ENCODE measurements around the gene STAT4. TPM values are rescaled to one million over a fixed set of nuclear protein-coding genes. Genes with fewer than 3 reads are reported as not detected.
A peak's percentile ranks its signal among the peaks of the same experiment; 100 is the strongest.

STAT4 gene
- total and polyA plus RNA-seq, 11 donors, result 0.32 to 21.5 (median 1.9) TPM

GRCh38 chr2:190979906-190980629 is 170.7 kb downstream of the STAT4 start:
- H3K4me3 ChIP-seq, result peak overlapping the region in 7 of 12 donors; percentile 2 to 24 (median 11)
- ATAC-seq (peak; percentile 94 to 96 (median 96)), DNase-seq (peak; percentile 76 to 90 (median 84))
- H3K27me3 ChIP-seq, result no peaks in the 10 kb centered on the region
- intact Hi-C loops (cut with DNase I), result loop anchor here in 2 of 10 donors (5.0 to 10.0 kb wide), 2 partner anchors 118 to 125 kb away; no protein-coding TSS in a partner anchor
- 13 to 17% (median 15%) methylated on average over 13 to 14 of the region's 14 CpGs for WGBS, 4 donors
- peaks cover 0 to 100% (median 88%) of the 10 kb centered on the region in 9 donors for H3K36me3 ChIP-seq
- no peak for TF ChIP-seq POLR2A (IDR thresholded peaks at IDR 0.05)
- TF ChIP-seq CTCF (IDR thresholded peaks at IDR 0.05), result peak in 1 of 12 donors; percentile 8
- no peaks in the 10 kb centered on the region for H3K9me3 ChIP-seq
- H3K27ac ChIP-seq, result peak overlapping the region; percentile 53 to 85 (median 73)
- peaks cover 4 to 76% (median 22%) of the 10 kb centered on the region in 12 donors for H3K4me1 ChIP-seq

Other genes with a start within 250 kb of the STAT4 start
- gene STAT1, start 136.8 kb downstream of the STAT4 start, total RNA-seq, result 100 to 1,000 TPM in 1 of 9 donors, 10 to 100 TPM in 8; 29.1 to 469 (median 55.1) TPM
- gene STAT1, start 136.8 kb downstream of the STAT4 start, polyA plus RNA-seq, result 10 to 100 TPM in 1 of 2 donors, 1 to 10 TPM in 1; 7.8 to 31.8 TPM
- 10 to 100 TPM; 10.8 to 47.3 (median 16.2) TPM for gene MYO1B, start 94.4 kb upstream of the STAT4 start, total RNA-seq
- 1 to 10 TPM; 7.8 to 9.2 TPM for gene MYO1B, start 94.4 kb upstream of the STAT4 start, polyA plus RNA-seq

All from heart left ventricle (tissue), 16 donors.